HG02763 (cell line): ENCODE results near the gene HOMER2.
"Not testable (repeated sequence)": the region's sequence is repeated elsewhere in the genome, so short reads cannot be mapped to it uniquely, and the experiment has no call there.

ENCODE experiments used
- ATAC-seq: cut with Tn5 transposase; IDR thresholded peaks from one replicate; pipeline ENCODE4 v1.9.1; 2021; ENCODE audit warnings: mild to moderate bottlenecking, moderate library complexity; ENCODE audit not compliant: unreplicated experiment

HOMER2 gene

GRCh38 chr15:82952158-82953081, at the start of gene HOMER2:
Gene HOMER2 (minus strand): TSS chr15:82952720. CDS start chr15:82952535, 185 bp downstream.
- ATAC-seq = no peak

- not testable (repeated sequence) for ATAC-seq
These were observed 48.1 kb upstream of the HOMER2 start for GRCh38 chr15:83000672-83001031.

- peak; percentile 54 for ATAC-seq
These were observed 47.6 kb upstream of the HOMER2 start for GRCh38 chr15:82999905-83000671.

DNA sequence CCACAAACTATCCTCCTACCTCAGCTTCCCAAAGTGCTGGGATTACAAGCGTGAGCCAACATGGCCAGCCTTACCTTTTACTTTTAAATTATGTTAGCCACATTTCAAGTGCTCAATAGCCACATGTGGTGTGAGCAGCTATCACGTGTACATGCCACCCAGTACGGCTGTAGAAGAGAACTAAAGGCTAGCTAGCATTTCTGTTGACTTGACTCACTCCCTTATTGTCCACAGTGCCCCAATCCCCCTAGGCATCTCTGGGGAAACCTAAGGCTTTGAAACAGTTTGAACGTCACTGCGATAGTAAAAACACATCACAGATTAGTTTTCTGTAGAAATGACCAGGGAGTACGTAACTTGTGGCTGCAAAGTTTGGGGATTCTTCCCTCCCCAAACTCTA, 46.9 kb upstream of the HOMER2 start:
- no peak for ATAC-seq

DNA sequence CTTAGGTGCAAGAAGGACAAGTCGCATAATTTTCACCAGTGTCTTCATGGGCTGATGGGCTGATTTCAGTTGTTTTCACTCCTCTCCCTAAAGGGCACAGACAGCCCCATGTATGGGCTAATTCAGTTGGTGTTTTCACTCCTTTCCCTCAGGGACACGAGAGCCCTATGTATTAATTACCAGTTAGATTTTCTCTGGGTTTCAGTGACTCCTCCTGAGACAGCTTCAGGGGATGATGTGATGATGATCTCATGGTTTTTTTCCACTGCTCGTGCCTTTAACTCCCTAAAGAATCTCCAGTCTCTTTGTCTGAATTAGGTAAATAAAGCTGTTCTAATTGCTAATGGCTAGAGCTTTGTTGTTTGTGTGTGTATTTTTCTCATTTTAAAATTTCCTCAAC, 43.4 kb upstream of the HOMER2 start:
- ATAC-seq = no peak

DNA sequence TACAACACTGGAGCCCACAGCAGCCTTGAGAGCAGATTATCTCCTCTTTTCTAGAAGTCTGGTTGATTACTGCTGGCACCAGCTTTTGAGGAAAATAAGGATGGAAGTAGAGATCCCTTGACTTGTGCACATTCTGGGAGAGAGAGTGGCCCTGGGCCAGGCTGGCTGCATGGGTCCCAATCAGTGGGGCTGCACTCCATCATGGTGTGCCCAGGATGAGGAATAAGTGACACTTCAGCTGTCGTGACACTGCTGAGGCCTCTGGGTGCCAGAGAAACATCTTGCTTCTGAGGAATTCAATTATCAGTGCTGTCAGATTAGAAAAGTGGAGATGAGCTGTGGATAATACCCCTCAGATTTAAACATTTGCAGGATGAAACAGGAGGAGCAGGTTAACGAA, 42.6 kb upstream of the HOMER2 start:
- no peak for ATAC-seq

- ATAC-seq = no peak
These were observed 40.6 kb upstream of the HOMER2 start for GRCh38 chr15:82993144-82993543.

DNA sequence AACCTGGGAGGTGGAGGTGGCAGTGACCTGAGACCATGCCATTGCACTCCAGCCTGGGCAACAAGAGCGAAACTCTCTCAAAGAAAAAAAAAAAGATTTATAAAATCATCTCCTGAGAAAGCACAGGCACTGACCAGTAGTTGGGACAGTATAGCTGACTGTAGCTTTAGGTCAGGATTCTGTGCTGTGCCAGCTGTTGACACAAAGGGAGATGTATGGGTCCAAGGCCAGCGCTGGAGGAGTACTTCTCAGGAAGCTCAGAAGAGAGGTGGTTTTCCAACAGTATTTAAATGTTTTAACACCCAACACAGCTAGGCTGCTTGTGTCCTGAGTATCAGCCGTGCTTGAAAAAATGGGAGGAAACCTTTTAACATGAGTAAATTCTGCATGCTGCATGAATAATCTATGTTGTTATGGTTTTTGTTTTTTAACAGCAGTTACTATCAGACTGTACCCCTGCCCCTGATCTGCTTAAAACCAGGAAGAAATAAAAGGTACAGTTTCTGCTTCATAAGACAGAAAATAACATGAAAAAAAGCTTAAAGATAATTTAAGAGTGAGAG, 40.0 kb upstream of the HOMER2 start:
- no peak for ATAC-seq

- peak; percentile 13 for ATAC-seq
These were observed 33.9 kb upstream of the HOMER2 start for GRCh38 chr15:82986442-82986780.

- peak; percentile 91 for ATAC-seq
These were observed 33.3 kb upstream of the HOMER2 start, which contains the start of gene RAMAC for GRCh38 chr15:82985688-82986441. Gene RAMAC (plus strand): TSS chr15:82986210. CDS start chr15:82989019, 2,809 bp downstream.

- no peak for ATAC-seq
These were observed 28.5 kb upstream of the HOMER2 start for GRCh38 chr15:82980981-82981380.

DNA sequence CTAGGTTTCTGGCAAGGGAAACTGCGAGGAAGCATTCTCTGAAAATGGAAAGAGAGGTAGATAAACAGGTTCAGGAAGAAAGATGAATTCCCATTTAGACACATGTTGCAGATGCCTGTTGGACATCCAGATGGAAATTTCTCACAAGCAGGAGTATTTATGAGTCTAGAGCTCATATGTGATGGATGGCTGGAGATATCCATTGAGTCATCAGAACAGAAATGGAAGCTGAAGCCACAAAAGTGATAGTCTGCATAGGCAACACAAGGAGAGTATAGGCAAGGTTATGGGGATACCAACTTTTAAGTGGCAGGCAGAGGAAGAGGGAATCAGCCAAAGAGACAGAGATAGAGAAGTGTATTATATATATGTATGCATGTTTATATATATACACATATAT, 27.2 kb upstream of the HOMER2 start:
- no peak for ATAC-seq

GRCh38 chr15:82978438-82978837, 25.9 kb upstream of the HOMER2 start:
- ATAC-seq = no peak

DNA sequence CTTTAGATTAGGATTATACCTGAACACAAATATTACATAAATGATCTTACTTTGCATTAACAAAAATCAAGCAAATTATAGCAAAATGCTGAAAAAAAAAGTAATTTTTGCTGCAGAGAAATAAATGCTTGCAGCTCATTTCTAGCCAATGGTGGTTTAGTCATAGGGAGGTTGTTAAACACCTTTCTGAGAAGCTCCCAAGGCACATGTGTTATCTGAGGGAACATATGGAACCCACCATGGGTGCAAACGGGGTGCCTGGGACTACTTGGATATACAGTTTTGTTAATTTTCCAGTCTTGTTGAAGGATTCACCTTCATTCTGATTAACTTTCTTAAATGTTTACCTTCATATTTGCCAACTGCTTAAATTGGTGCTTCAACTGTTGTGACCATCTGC, 24.6 kb upstream of the HOMER2 start:
- ATAC-seq = no peak

- no peak for ATAC-seq
These were observed 20.5 kb upstream of the HOMER2 start for GRCh38 chr15:82972990-82973389.

- no peak for ATAC-seq
These were observed 18.9 kb upstream of the HOMER2 start for GRCh38 chr15:82971218-82971984.

DNA sequence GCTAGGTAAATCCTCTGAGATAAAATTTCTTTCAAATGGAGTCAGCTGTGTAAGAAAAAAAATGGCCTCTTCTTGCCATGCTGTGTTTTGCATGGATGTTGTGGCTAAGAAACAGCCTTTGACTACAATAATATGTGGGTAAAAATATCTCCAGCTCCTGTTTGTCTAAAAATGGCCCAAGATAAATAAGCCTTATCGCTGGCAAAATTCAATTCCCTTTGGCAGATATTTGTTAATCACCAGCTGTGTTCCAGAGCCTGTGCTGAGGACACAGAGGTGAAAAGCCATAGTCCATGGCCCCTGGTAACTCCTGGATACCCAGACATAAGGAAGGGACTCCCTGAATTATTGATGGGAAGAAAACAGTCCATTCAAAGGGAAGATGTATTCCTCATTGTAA, 18.2 kb upstream of the HOMER2 start:
- no peak for ATAC-seq

DNA sequence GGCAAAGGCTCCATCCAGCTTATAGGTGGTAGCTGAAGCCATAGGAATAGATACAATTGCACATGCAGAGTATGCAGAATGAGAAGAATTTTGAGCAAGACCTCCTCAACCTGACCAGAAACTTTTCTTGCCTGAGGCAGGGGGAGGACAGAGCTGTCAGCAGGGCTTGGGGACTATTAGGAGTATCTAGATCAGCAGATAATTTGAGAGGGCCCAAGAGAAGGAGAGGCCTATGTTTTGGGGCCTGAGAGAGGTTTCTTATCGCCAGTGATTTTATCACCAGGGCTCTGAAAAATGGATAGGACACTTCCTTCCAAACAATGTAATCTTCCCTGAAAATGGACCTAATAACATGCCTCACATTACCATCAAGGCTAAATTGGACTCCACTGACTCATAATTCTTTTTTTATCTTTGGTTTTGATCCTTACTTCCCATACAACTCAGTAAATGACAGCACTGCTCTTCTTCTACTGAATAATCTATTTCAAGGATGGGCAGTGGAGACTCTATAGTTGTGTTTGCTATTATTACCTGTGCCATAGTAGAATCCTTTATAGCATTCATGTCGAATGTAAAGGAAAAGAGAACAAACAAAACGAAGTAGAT, 17.7 kb upstream of the HOMER2 start:
- no peak for ATAC-seq

GRCh38 chr15:82969353-82969752, 16.8 kb upstream of the HOMER2 start:
- ATAC-seq = no peak

GRCh38 chr15:82968066-82968465, 15.5 kb upstream of the HOMER2 start:
- no peak for ATAC-seq
